A549 (cell line): ENCODE measurements around the gene NLRP10. TPM values are rescaled to one million over a fixed set of nuclear protein-coding genes. Genes with fewer than 3 reads are reported as not detected.

Experiments
- ATAC-seq, 2 experiments: fragments of 200-7000 bp in 1 of 2; fragments of >200 bp in 1 of 2; cut with Nextera tagmentation in 1 of 2; cut with Tn5 transposase in 1 of 2; 3 replicates each; pipeline versions ENCODE4 v1.8.0 to v1.9.1; 2018 to 2020; ENCODE audit warnings: mild to moderate bottlenecking in 1 of 2, moderate library complexity in 1 of 2
- CTCF ChIA-PET: fragments of 300-600 bp; sonication (Branson Sonifier 250); formaldehyde crosslinking; extraction: SDS; loops from one replicate; lab custom pipeline; 2021; ENCODE audit warnings: antibody characterized with exemption, inconsistent platforms; lab: Yijun Ruan, JAX
- POLR2A ChIA-PET: fragments of 350-600 bp; formaldehyde crosslinking; extraction: SDS; loops from one replicate; lab custom pipeline; 2021; ENCODE audit warnings: antibody characterized with exemption, inconsistent platforms; lab: Yijun Ruan, JAX
- DNase-seq, 2 experiments: peaks; one replicate each; pipeline versions ENCODE4 v3.0.0 to v3.0.0-alpha.2; 2011 to 2016; ENCODE audit warnings: low read depth in 1 of 2, low spot score in 1 of 2
- FAIRE-seq: peaks from 2 replicates; lab custom pipeline; 2011; peaks lifted over from hg19 to GRCh38; lab: Jason Lieb, UNC
- H3K27ac ChIP-seq, 2 experiments: fragments of >200 bp; sonication (Bioruptor Twin); formaldehyde crosslinking; 3 replicates each; pipeline ENCODE4 v1.5.1; 2016 to 2017
- H3K4me1 ChIP-seq: fragments of >200 bp; sonication (Bioruptor Twin); formaldehyde crosslinking; 3 replicates; pipeline ENCODE4 v1.6.1; 2016
- H3K4me2 ChIP-seq: fragments of >200 bp; sonication (Bioruptor Twin); formaldehyde crosslinking; 3 replicates; pipeline ENCODE4 v1.6.1; 2016
- H3K4me3 ChIP-seq: fragments of >200 bp; sonication (Bioruptor Twin); formaldehyde crosslinking; 3 replicates; pipeline ENCODE4 v1.5.1; 2016
- H3K9me3 ChIP-seq: fragments of >200 bp; sonication (Bioruptor Twin); formaldehyde crosslinking; 3 replicates; pipeline ENCODE4 v1.6.1; 2016
- BCL3 ChIP-seq: fragments of >200 bp; sonication (Bioruptor Twin); formaldehyde crosslinking; IDR thresholded peaks from 3 replicates; pipeline ENCODE4 v1.6.1; 2016
- CHD4 ChIP-seq: fragments of 200-600 bp; sonication (generic); IDR thresholded peaks from 2 replicates; pipeline ENCODE4 v1.6.1; 2016; ENCODE audit warnings: antibody characterized with exemption, mild to moderate bottlenecking, borderline replicate concordance
- CTCF ChIP-seq: fragments of >200 bp; sonication (Bioruptor Twin); formaldehyde crosslinking; IDR thresholded peaks from 3 replicates; pipeline ENCODE4 v1.5.1; 2016
- E2F6 ChIP-seq: IDR thresholded peaks from 2 replicates; pipeline ENCODE4 v1.6.1; 2012; ENCODE audit warnings: low read depth, borderline replicate concordance
- EHF ChIP-seq: fragments of 250-450 bp; sonication (Bioruptor Pico); IDR thresholded peaks from 2 replicates; pipeline ENCODE4 v1.5.0; 2020; ENCODE audit warnings: mild to moderate bottlenecking
- ELK1 ChIP-seq: fragments of 150-350 bp; IDR thresholded peaks from 2 replicates; pipeline ENCODE4 v1.6.1; 2014; ENCODE audit warnings: low read depth, mild to moderate bottlenecking, low read length
- GATA3 ChIP-seq: IDR thresholded peaks from 2 replicates; pipeline ENCODE4 v1.6.1; 2012; ENCODE audit warnings: borderline replicate concordance
- HES2 ChIP-seq: fragments of >200 bp; sonication (Bioruptor Twin); formaldehyde crosslinking; IDR thresholded peaks from 2 replicates; pipeline ENCODE4 v1.6.1; 2016
- HOXB13 ChIP-seq: fragments of 250-450 bp; sonication (Bioruptor Pico); IDR thresholded peaks from 2 replicates; pipeline ENCODE4 v1.5.0; 2020; ENCODE audit warnings: low read depth, mild to moderate bottlenecking, moderate library complexity
- KDM5A ChIP-seq: fragments of 200-600 bp; sonication (generic); IDR thresholded peaks from 2 replicates; pipeline ENCODE4 v1.6.1; 2016; ENCODE audit warnings: antibody characterized with exemption, mild to moderate bottlenecking
- MAX ChIP-seq: IDR thresholded peaks from 2 replicates; pipeline ENCODE4 v1.6.1; 2012
- NR3C1 ChIP-seq: fragments of >200 bp; sonication (Bioruptor Twin); formaldehyde crosslinking; IDR thresholded peaks from 3 replicates; pipeline ENCODE4 v1.6.1; 2017
- PHF8 ChIP-seq: fragments of 200-600 bp; sonication (generic); IDR thresholded peaks from 2 replicates; pipeline ENCODE4 v1.6.1; 2016; ENCODE audit warnings: low read depth, mild to moderate bottlenecking, antibody characterized with exemption, moderate library complexity, borderline replicate concordance
- POLR2A ChIP-seq: IDR thresholded peaks from 2 replicates; pipeline ENCODE4 v1.6.1; 2012; ENCODE audit warnings: mild to moderate bottlenecking, low read length
- RAD21 ChIP-seq, 2 experiments: fragments of >200 bp in 1 of 2; sonication (Bioruptor Twin) in 1 of 2; formaldehyde crosslinking in 1 of 2; IDR thresholded peaks in 1 of 2; conservative IDR thresholded peaks in 1 of 2; 2 replicates in 1 of 2; 3 replicates in 1 of 2; pipeline ENCODE4 v1.6.1; 2012 to 2018; ENCODE audit warnings: inconsistent platforms in 1 of 2
- RCOR1 ChIP-seq: fragments of 150-350 bp; IDR thresholded peaks from 2 replicates; pipeline ENCODE4 v1.6.1; 2014; ENCODE audit warnings: antibody characterized with exemption, low read length, low read depth
- REST ChIP-seq: fragments of 200-600 bp; sonication (generic); IDR thresholded peaks from 2 replicates; pipeline ENCODE4 v1.6.1; 2016; ENCODE audit warnings: antibody characterized with exemption, mild to moderate bottlenecking, moderate library complexity
- ZNF302 ChIP-seq: fragments of 250-450 bp; sonication (Bioruptor Pico); IDR thresholded peaks from 2 replicates; pipeline ENCODE4 v1.9.0; 2021; ENCODE audit warnings: inconsistent platforms, mild to moderate bottlenecking, moderate library complexity
- ZSCAN20 ChIP-seq: fragments of 250-450 bp; sonication (Bioruptor Pico); IDR thresholded peaks from 2 replicates; pipeline ENCODE4 v1.8.0; 2022; ENCODE audit warnings: mild to moderate bottlenecking, moderate library complexity
- WGBS: methylation state at CpG from one replicate; pipeline ENCODE4 v1.1.6; 2017; ENCODE audit errors: missing lambda C conversion rate; 5-methylcytosine and 5-hydroxymethylcytosine counted together
- polyA plus RNA-seq, 4 experiments: library from polyadenylated mRNA; depleted of rRNA in 3 of 4; stranded (reverse); fragments of >200 nt; fragmentation: RNase III in 1 of 4; extraction: RNeasy Plus Mini Kit Qiagen cat#74134 plus additional on column Dnase treatment in 1 of 4; gene quantifications; 2 replicates in 3 of 4; 3 replicates in 1 of 4; pipeline ENCODE4 v1.2.3, GENCODE V29; 2011 to 2017

The NLRP10 gene
- polyA plus RNA-seq, 2 of the 4 experiments (the other 2 are of a cell fraction): not detected

- CTCF ChIA-PET: interaction anchor here (0.8 to 5.3 kb wide), 6 partner anchors 10 to 886 kb away, joined by 3 to 114 read pairs (median 4); no protein-coding TSS in a partner anchor
- WGBS: 65% methylated on average over 6 of the region's 7 CpGs
These were observed 18.8 kb upstream of the NLRP10 start for GRCh38 chr11:7983832-7984590.

More at GRCh38 chr11:7983832-7984590, 18.8 kb upstream of the NLRP10 start:
- no peak for ATAC-seq
- H3K9me3 ChIP-seq: no peaks in the 10 kb centered on the region
- DNase-seq: no peak
- H3K4me3 ChIP-seq: no peak overlapping the region
- no peak overlapping the region for H3K4me2 ChIP-seq
- TF ChIP-seq GATA3 (no peak), BCL3 (no peak), CHD4 (no peak), HOXB13 (CRISPR knock-in tag) (no peak), E2F6 (no peak), REST (no peak), PHF8 (no peak), MAX (no peak), RAD21 (conservative IDR thresholded peaks at IDR 0.05 in 1 of 2, IDR thresholded peaks at IDR 0.05 in 1 of 2) (no peak), ZSCAN20 (CRISPR knock-in tag) (no peak), POLR2A (no peak), NR3C1 (no peak), RCOR1 (no peak), HES2 (no peak), EHF (CRISPR knock-in tag) (no peak), KDM5A (no peak), ELK1 (no peak), CTCF (no peak), ZNF302 (no peak)
- no peak overlapping the region for H3K27ac ChIP-seq
- H3K4me1 ChIP-seq: peaks cover 11% of the 10 kb centered on the region
- no peak for FAIRE-seq
- POLR2A ChIA-PET: no interaction called here
